Lung (tissue), 12 donors: Measurements from ENCODE around the gene PHC3. TPM values are rescaled to one million over a fixed set of nuclear protein-coding genes. Genes with fewer than 3 reads are reported as not detected.

Experiments used
- ATAC-seq: fragments of 200-7000 bp; cut with Tn5 transposase; one replicate; pipeline ENCODE4 v1.9.1; 2020; ENCODE audit warnings: moderate number of reproducible peaks; ENCODE audit not compliant: insufficient read depth, low FRiP score
- DNase-seq, 3 donors: peaks; one replicate each; pipeline ENCODE4 v3.0.0-alpha.2; 2013 to 2017
- H3K27ac ChIP-seq, 2 donors: one replicate each; pipeline ENCODE4 v1.5.1; 2013; ENCODE audit warnings: mild to moderate bottlenecking in 2 of 2, moderate library complexity in 2 of 2, control low read depth in 1 of 2, inconsistent platforms in 1 of 2, low read depth in 1 of 2, low read length in 1 of 2
- H3K27me3 ChIP-seq, 3 donors: one replicate each; pipeline ENCODE4 v1.5.1; 2013; ENCODE audit warnings: low read length in 2 of 3; ENCODE audit not compliant: control insufficient read depth in 3 of 3, insufficient read depth in 3 of 3
- H3K36me3 ChIP-seq, 4 donors: one replicate each; pipeline ENCODE4 v1.5.1; 2013; ENCODE audit warnings: low read length in 4 of 4, mild to moderate bottlenecking in 1 of 4, moderate library complexity in 1 of 4; ENCODE audit not compliant: control insufficient read depth in 4 of 4, insufficient read depth in 4 of 4
- H3K4me1 ChIP-seq, 5 donors: one replicate each; pipeline ENCODE4 v1.5.1; 2013; ENCODE audit warnings: low read length in 5 of 5, mild to moderate bottlenecking in 2 of 5, moderate library complexity in 1 of 5; ENCODE audit not compliant: control insufficient read depth in 5 of 5, insufficient read depth in 5 of 5
- H3K4me3 ChIP-seq: one replicate; pipeline ENCODE4 v1.5.1; 2013; ENCODE audit warnings: mild to moderate bottlenecking, control low read depth, moderate library complexity
- H3K9ac ChIP-seq, 2 donors: one replicate each; pipeline ENCODE4 v1.5.1; 2013; ENCODE audit warnings: low read length in 2 of 2, control low read depth in 1 of 2; ENCODE audit not compliant: insufficient read depth in 1 of 2
- H3K9me3 ChIP-seq, 4 donors: one replicate each; pipeline ENCODE4 v1.5.1; 2013; ENCODE audit warnings: low read length in 3 of 4, mild to moderate bottlenecking in 1 of 4, moderate library complexity in 1 of 4; ENCODE audit not compliant: control insufficient read depth in 4 of 4, insufficient read depth in 3 of 4
- WGBS, 2 donors: extraction: QIAGEN DNeasy Blood & Tissue Kit; methylation state at CpG; one replicate each; pipeline ENCODE4 v1.1.7; 2013; 5-methylcytosine and 5-hydroxymethylcytosine counted together
- polyA plus RNA-seq, 2 donors: library from polyadenylated mRNA; stranded (reverse); fragments of 200-250 nt; gene quantifications; one replicate each; pipeline ENCODE4 v1.2.1, GENCODE V29; 2013
- total RNA-seq, 2 donors: library from RNA; depleted of rRNA in 1 of 2; stranded (reverse); fragments of >200 nt in 1 of 2; gene quantifications; one replicate each; pipeline ENCODE4 v1.2.1, GENCODE V29; 2014 to 2021
- TF ChIP-seq, protein P1 (sequence below): IDR thresholded peaks from 2 replicates; pipeline ENCODE4 v1.5.1; 2012; ENCODE audit warnings: mild to moderate bottlenecking; ENCODE audit errors: control extremely low read depth, extremely low read depth
- donor health status: control.
- donor health status: control.
- donor health status: Bipolar disorder and iron deficiency.
- donor health status: healthy.
- donor health status: DM: yes; HTN: yes; CAD: no.

The PHC3 gene
- total and polyA plus RNA-seq, 4 donors: 7.6 to 110 (median 31.1) TPM

- H3K9ac ChIP-seq: no peak overlapping the region
- TF ChIP-seq, protein P1, sequence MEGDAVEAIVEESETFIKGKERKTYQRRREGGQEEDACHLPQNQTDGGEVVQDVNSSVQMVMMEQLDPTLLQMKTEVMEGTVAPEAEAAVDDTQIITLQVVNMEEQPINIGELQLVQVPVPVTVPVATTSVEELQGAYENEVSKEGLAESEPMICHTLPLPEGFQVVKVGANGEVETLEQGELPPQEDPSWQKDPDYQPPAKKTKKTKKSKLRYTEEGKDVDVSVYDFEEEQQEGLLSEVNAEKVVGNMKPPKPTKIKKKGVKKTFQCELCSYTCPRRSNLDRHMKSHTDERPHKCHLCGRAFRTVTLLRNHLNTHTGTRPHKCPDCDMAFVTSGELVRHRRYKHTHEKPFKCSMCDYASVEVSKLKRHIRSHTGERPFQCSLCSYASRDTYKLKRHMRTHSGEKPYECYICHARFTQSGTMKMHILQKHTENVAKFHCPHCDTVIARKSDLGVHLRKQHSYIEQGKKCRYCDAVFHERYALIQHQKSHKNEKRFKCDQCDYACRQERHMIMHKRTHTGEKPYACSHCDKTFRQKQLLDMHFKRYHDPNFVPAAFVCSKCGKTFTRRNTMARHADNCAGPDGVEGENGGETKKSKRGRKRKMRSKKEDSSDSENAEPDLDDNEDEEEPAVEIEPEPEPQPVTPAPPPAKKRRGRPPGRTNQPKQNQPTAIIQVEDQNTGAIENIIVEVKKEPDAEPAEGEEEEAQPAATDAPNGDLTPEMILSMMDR: no peak
- H3K27me3 ChIP-seq: no peaks in the 10 kb centered on the region
- no peaks in the 10 kb centered on the region for H3K9me3 ChIP-seq
- ATAC-seq: no peak
- no peak for DNase-seq
- 81 to 85% methylated on average over 1 of the region's 1 CpG for WGBS, 2 donors
- H3K27ac ChIP-seq: no peak overlapping the region
- H3K36me3 ChIP-seq: peaks cover 0 to 4% (median 0%) of the 10 kb centered on the region in 4 donors
- H3K4me1 ChIP-seq: peaks cover 0 to 2% (median 0%) of the 10 kb centered on the region in 5 donors
- no peak overlapping the region for H3K4me3 ChIP-seq
These were observed 122.1 kb downstream of the PHC3 start for GRCh38 chr3:170059447-170059846.

DNA sequence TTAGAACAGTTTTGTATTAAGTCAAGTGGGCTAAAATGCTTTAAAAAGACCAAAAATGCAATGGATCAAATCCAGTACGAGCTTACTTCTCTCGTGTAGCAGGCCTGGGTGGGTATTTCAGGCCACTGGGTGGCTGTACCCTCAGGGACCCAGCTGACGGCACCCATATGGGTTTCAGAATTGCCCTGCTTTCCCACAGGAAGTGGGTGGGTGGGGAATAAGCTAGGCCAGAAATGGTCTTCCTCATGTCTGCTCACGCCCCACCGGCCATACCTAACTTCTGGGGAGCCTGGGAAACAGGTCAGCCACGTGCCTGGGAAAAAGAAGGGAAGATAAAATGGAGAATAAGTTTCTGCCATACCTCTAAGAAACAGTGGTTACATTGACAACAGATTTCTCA lies 123.4 kb downstream of the PHC3 start:
- TF ChIP-seq, protein P1: no peak
- DNase-seq (no peak), ATAC-seq (no peak)
- Histone ChIP-seq H3K4me3 (no peak overlapping the region), H3K36me3 (peaks cover 0 to 2% (median 0%) of the 10 kb centered on the region in 4 donors), H3K9ac (no peak overlapping the region), H3K27ac (no peak overlapping the region), H3K9me3 (no peaks in the 10 kb centered on the region), H3K4me1 (peaks cover 0 to 2% (median 0%) of the 10 kb centered on the region in 5 donors), H3K27me3 (no peaks in the 10 kb centered on the region)
- 62 to 73% methylated on average over 6 of the region's 6 CpGs for WGBS, 2 donors

GRCh38 chr3:170057550-170057949 lies 124.0 kb downstream of the PHC3 start:
- no peaks in the 10 kb centered on the region for H3K27me3 ChIP-seq
- H3K4me1 ChIP-seq: peaks cover 0 to 2% (median 0%) of the 10 kb centered on the region in 5 donors
- no peak overlapping the region for H3K27ac ChIP-seq
- DNase-seq (no peak), ATAC-seq (no peak)
- no peaks in the 10 kb centered on the region for H3K9me3 ChIP-seq
- peaks cover 0 to 2% (median 0%) of the 10 kb centered on the region in 4 donors for H3K36me3 ChIP-seq
- TF ChIP-seq, protein P1: no peak
- no peak overlapping the region for H3K9ac ChIP-seq
- WGBS, 2 donors: 66 to 84% methylated on average over 3 of the region's 3 CpGs
- no peak overlapping the region for H3K4me3 ChIP-seq
